ENCODE results near the gene WFIKKN2.

The WFIKKN2 gene

DNA sequence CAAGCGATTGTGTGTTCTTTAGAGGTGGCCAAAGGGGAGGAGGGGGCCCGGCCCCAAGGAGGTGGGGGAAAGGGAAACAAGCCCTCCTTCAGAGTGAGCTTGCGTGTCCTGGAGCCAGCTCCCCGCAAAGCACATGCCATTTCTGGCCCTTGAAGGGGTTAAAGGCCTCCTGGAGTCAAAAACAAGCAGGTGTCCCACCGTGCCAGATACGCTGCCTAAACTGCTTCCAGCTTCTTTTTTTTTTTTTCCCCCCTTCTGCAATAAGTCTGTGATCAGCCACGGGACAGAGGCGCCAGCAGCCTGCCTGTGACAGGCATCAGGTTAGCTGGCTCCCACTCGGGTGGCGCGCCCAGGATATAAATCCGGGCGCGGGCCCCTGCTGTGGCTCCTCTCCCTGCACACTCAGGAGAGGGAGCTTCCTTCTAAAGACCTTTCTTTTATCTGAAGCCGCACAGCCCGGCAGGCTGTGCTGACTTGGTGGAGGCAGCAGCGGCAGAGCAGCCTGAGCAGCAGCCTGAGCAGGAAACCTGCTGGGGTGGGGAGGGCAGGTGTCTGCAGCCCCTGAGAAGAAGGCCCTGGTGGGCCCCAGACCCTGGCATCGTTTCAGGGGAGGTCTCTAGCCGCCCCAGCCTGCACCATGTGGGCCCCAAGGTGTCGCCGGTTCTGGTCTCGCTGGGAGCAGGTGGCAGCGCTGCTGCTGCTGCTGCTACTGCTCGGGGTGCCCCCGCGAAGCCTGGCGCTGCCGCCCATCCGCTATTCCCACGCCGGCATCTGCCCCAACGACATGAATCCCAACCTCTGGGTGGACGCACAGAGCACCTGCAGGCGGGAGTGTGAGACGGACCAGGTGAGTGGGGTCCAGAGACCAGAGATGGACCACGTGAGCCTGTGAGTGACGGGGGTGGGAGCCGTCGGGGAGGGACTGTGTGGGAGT is at the start of gene WFIKKN2:
Gene WFIKKN2 (plus strand): TSS at position 286 of the 934 bp plus-strand sequence. CDS start 352 bp downstream, at position 638.
- Histone ChIP-seq H3K9me3 (ENCODE audit: control insufficient read depth in 2 of 2, low read length in 2 of 2) (no peaks in the 10 kb centered on the region), H3K4me1 (ENCODE audit: control insufficient read depth in 2 of 2, insufficient read depth in 2 of 2, low read length in 2 of 2) (peaks cover 0 to 7% of the 10 kb centered on the region in 2 donors), H3K36me3 (ENCODE audit: control insufficient read depth in 2 of 2, insufficient read depth in 2 of 2, low read length in 2 of 2) (no peaks in the 10 kb centered on the region), H3K27ac (ENCODE audit: low read depth in 2 of 2, low read length in 2 of 2) (no peak within 1 kb of the TSS), H3K27me3 (ENCODE audit: control insufficient read depth in 2 of 2, insufficient read depth in 2 of 2, low read length in 2 of 2) (no peaks in the 10 kb centered on the region), H3K9ac (ENCODE audit: low read depth in 1 of 2, low read length in 2 of 2) (peak within 1 kb of the TSS in 1 of 2 donors; percentile 27), H3K4me3 (ENCODE audit: low read length in 2 of 2) (peak within 1 kb of the TSS; percentile 13 to 16)

DNA sequence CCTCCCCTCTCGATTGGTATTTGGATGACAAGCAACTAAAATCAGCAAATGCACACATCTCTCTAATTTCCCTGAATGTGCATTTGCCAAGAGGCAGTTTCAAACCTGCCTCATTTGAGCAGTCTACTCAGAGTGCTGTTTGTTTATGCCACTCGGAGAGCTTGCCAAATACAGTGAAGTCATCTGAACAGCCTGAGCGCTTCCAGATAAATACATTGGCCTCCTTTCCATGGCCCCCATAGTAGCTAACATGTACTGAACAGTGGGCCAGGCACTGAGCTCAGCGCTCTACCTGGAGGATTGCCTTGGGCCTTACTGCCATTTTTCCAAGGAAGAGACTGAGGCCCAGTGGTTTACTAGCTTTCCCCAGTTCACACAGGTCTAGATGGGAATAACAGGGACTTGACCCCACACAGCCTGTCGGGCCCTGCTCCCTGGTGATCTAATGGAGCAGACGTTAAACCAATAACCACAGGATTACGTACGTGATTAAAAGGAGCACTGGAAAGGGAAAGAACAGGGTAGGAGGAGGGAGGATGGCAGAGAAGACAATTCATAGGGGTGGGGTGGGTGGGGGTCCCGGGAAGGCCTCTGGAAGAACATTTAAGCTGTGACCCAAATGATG is 49.3 kb upstream of the WFIKKN2 start:
- H3K4me3 ChIP-seq (ENCODE audit: low read length in 2 of 2) = no peak overlapping the region
- H3K9me3 ChIP-seq (ENCODE audit: control insufficient read depth in 2 of 2, low read length in 2 of 2) = no peaks in the 10 kb centered on the region
- no peaks in the 10 kb centered on the region for H3K36me3 ChIP-seq (ENCODE audit: control insufficient read depth in 2 of 2, insufficient read depth in 2 of 2, low read length in 2 of 2)
- H3K27me3 ChIP-seq (ENCODE audit: control insufficient read depth in 2 of 2, insufficient read depth in 2 of 2, low read length in 2 of 2) = no peaks in the 10 kb centered on the region
- H3K4me1 ChIP-seq (ENCODE audit: control insufficient read depth in 2 of 2, insufficient read depth in 2 of 2, low read length in 2 of 2) = peaks cover 0 to 3% of the 10 kb centered on the region in 2 donors
- H3K27ac ChIP-seq (ENCODE audit: low read depth in 2 of 2, low read length in 2 of 2) = no peak overlapping the region
- H3K9ac ChIP-seq (ENCODE audit: low read depth in 1 of 2, low read length in 2 of 2) = no peak overlapping the region

DNA sequence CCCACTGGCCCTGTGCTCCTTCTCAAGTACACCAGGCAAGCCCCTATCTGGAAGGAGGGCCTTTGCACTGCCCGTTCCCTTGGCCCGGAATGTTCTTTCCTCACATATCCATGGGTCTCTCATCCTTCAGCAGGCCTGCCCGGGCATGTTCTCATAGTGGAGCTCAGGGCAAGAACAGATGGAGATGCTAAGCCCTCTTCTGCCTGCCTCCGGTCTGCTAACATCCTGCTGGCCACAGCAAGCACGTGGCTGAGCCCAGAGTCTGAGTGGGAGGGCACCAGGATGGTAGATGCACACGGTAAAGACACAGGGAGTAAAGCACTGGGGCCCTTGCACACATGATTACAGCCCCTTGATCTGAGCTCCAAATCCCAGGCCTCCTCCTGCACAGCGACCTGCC is 48.3 kb upstream of the WFIKKN2 start:
- Histone ChIP-seq H3K9ac (ENCODE audit: low read depth in 1 of 2, low read length in 2 of 2) (no peak overlapping the region), H3K27ac (ENCODE audit: low read depth in 2 of 2, low read length in 2 of 2) (no peak overlapping the region), H3K4me1 (ENCODE audit: control insufficient read depth in 2 of 2, insufficient read depth in 2 of 2, low read length in 2 of 2) (peaks cover 0 to 3% of the 10 kb centered on the region in 2 donors), H3K27me3 (ENCODE audit: control insufficient read depth in 2 of 2, insufficient read depth in 2 of 2, low read length in 2 of 2) (no peaks in the 10 kb centered on the region), H3K36me3 (ENCODE audit: control insufficient read depth in 2 of 2, insufficient read depth in 2 of 2, low read length in 2 of 2) (no peaks in the 10 kb centered on the region), H3K9me3 (ENCODE audit: control insufficient read depth in 2 of 2, low read length in 2 of 2) (no peaks in the 10 kb centered on the region), H3K4me3 (ENCODE audit: low read length in 2 of 2) (no peak overlapping the region)

DNA sequence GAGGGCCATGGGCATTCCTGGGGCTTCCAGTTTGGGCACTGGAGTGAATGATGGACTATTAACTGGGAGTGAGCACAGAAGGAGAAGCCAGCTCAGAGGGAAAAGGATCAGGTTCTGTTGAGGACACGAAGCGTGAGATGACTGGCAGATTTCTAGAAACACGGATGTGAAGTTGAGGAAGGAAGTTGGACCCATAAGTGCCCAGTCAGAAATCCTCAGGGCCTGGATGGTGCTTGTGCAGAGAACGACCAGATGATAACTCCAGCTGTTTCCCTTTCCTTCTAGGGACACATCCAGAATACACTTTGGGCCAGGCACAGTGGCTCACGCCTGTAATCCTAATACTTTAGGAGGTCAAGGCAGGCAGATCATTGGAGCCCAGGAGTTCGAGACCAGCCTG is 44.8 kb upstream of the WFIKKN2 start:
- H3K4me3 ChIP-seq (ENCODE audit: low read length in 2 of 2) = no peak overlapping the region
- H3K4me1 ChIP-seq (ENCODE audit: control insufficient read depth in 2 of 2, insufficient read depth in 2 of 2, low read length in 2 of 2) = peaks cover 0 to 2% of the 10 kb centered on the region in 2 donors
- H3K9ac ChIP-seq (ENCODE audit: low read depth in 1 of 2, low read length in 2 of 2) = no peak overlapping the region
- no peak overlapping the region for H3K27ac ChIP-seq (ENCODE audit: low read depth in 2 of 2, low read length in 2 of 2)
- H3K36me3 ChIP-seq (ENCODE audit: control insufficient read depth in 2 of 2, insufficient read depth in 2 of 2, low read length in 2 of 2) = no peaks in the 10 kb centered on the region
- H3K9me3 ChIP-seq (ENCODE audit: control insufficient read depth in 2 of 2, low read length in 2 of 2) = no peaks in the 10 kb centered on the region
- H3K27me3 ChIP-seq (ENCODE audit: control insufficient read depth in 2 of 2, insufficient read depth in 2 of 2, low read length in 2 of 2) = no peaks in the 10 kb centered on the region

- H3K27ac ChIP-seq (ENCODE audit: low read depth in 2 of 2, low read length in 2 of 2) = no peak overlapping the region
- no peaks in the 10 kb centered on the region for H3K4me1 ChIP-seq (ENCODE audit: control insufficient read depth in 2 of 2, insufficient read depth in 2 of 2, low read length in 2 of 2)
- H3K27me3 ChIP-seq (ENCODE audit: control insufficient read depth in 2 of 2, insufficient read depth in 2 of 2, low read length in 2 of 2) = no peaks in the 10 kb centered on the region
- H3K9ac ChIP-seq (ENCODE audit: low read depth in 1 of 2, low read length in 2 of 2) = no peak overlapping the region
- H3K36me3 ChIP-seq (ENCODE audit: control insufficient read depth in 2 of 2, insufficient read depth in 2 of 2, low read length in 2 of 2) = no peaks in the 10 kb centered on the region
- H3K9me3 ChIP-seq (ENCODE audit: control insufficient read depth in 2 of 2, low read length in 2 of 2) = no peaks in the 10 kb centered on the region
- no peak overlapping the region for H3K4me3 ChIP-seq (ENCODE audit: low read length in 2 of 2)
Observed at GRCh38 chr17:50792132-50792531, 43.3 kb upstream of the WFIKKN2 start.

- no peaks in the 10 kb centered on the region for H3K9me3 ChIP-seq (ENCODE audit: control insufficient read depth in 2 of 2, low read length in 2 of 2)
- H3K27ac ChIP-seq (ENCODE audit: low read depth in 2 of 2, low read length in 2 of 2) = no peak overlapping the region
- no peaks in the 10 kb centered on the region for H3K36me3 ChIP-seq (ENCODE audit: control insufficient read depth in 2 of 2, insufficient read depth in 2 of 2, low read length in 2 of 2)
- H3K4me1 ChIP-seq (ENCODE audit: control insufficient read depth in 2 of 2, insufficient read depth in 2 of 2, low read length in 2 of 2) = no peaks in the 10 kb centered on the region
- no peaks in the 10 kb centered on the region for H3K27me3 ChIP-seq (ENCODE audit: control insufficient read depth in 2 of 2, insufficient read depth in 2 of 2, low read length in 2 of 2)
- no peak overlapping the region for H3K9ac ChIP-seq (ENCODE audit: low read depth in 1 of 2, low read length in 2 of 2)
- no peak overlapping the region for H3K4me3 ChIP-seq (ENCODE audit: low read length in 2 of 2)
Observed at GRCh38 chr17:50793007-50793406, 42.4 kb upstream of the WFIKKN2 start.

DNA sequence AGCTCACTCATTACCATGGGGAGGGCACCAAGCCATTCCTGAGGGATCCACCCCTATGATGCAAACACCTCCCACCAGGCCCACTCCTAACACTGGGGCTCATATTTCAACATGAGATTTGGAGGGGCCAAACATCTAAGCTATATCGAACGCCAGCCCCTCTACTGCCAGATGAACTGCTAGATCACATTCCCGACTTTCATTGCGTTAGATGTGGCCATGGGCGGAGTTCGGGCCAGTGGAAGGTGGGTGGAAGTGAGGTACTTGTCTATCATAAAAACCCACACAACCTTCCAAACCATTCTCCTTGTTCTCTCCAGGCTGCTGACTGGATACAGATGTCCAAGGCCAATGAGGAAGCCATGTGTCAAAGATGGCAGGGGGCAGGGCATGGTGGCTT is 41.0 kb upstream of the WFIKKN2 start:
- H3K9ac ChIP-seq (ENCODE audit: low read depth in 1 of 2, low read length in 2 of 2) = no peak overlapping the region
- H3K27ac ChIP-seq (ENCODE audit: low read depth in 2 of 2, low read length in 2 of 2) = no peak overlapping the region
- H3K4me3 ChIP-seq (ENCODE audit: low read length in 2 of 2) = no peak overlapping the region
- no peaks in the 10 kb centered on the region for H3K27me3 ChIP-seq (ENCODE audit: control insufficient read depth in 2 of 2, insufficient read depth in 2 of 2, low read length in 2 of 2)
- H3K36me3 ChIP-seq (ENCODE audit: control insufficient read depth in 2 of 2, insufficient read depth in 2 of 2, low read length in 2 of 2) = no peaks in the 10 kb centered on the region
- no peaks in the 10 kb centered on the region for H3K9me3 ChIP-seq (ENCODE audit: control insufficient read depth in 2 of 2, low read length in 2 of 2)
- H3K4me1 ChIP-seq (ENCODE audit: control insufficient read depth in 2 of 2, insufficient read depth in 2 of 2, low read length in 2 of 2) = no peaks in the 10 kb centered on the region

GRCh38 chr17:50797135-50797810 is 38.1 kb upstream of the WFIKKN2 start:
- Histone ChIP-seq H3K36me3 (ENCODE audit: control insufficient read depth in 2 of 2, insufficient read depth in 2 of 2, low read length in 2 of 2) (no peaks in the 10 kb centered on the region), H3K9ac (ENCODE audit: low read depth in 1 of 2, low read length in 2 of 2) (no peak overlapping the region), H3K27me3 (ENCODE audit: control insufficient read depth in 2 of 2, insufficient read depth in 2 of 2, low read length in 2 of 2) (no peaks in the 10 kb centered on the region), H3K9me3 (ENCODE audit: control insufficient read depth in 2 of 2, low read length in 2 of 2) (no peaks in the 10 kb centered on the region), H3K4me3 (ENCODE audit: low read length in 2 of 2) (no peak overlapping the region), H3K27ac (ENCODE audit: low read depth in 2 of 2, low read length in 2 of 2) (no peak overlapping the region), H3K4me1 (ENCODE audit: control insufficient read depth in 2 of 2, insufficient read depth in 2 of 2, low read length in 2 of 2) (no peaks in the 10 kb centered on the region)

GRCh38 chr17:50798424-50799288 is 36.7 kb upstream of the WFIKKN2 start:
- no peaks in the 10 kb centered on the region for H3K4me1 ChIP-seq (ENCODE audit: control insufficient read depth in 2 of 2, insufficient read depth in 2 of 2, low read length in 2 of 2)
- no peak overlapping the region for H3K9ac ChIP-seq (ENCODE audit: low read depth in 1 of 2, low read length in 2 of 2)
- no peaks in the 10 kb centered on the region for H3K27me3 ChIP-seq (ENCODE audit: control insufficient read depth in 2 of 2, insufficient read depth in 2 of 2, low read length in 2 of 2)
- H3K9me3 ChIP-seq (ENCODE audit: control insufficient read depth in 2 of 2, low read length in 2 of 2) = no peaks in the 10 kb centered on the region
- H3K27ac ChIP-seq (ENCODE audit: low read depth in 2 of 2, low read length in 2 of 2) = no peak overlapping the region
- no peaks in the 10 kb centered on the region for H3K36me3 ChIP-seq (ENCODE audit: control insufficient read depth in 2 of 2, insufficient read depth in 2 of 2, low read length in 2 of 2)
- no peak overlapping the region for H3K4me3 ChIP-seq (ENCODE audit: low read length in 2 of 2)
